VCaP (cell line): Measurements from ENCODE around the gene SPATA12.

ENCODE experiments used
- H3K27ac ChIP-seq: fragments of 450-650 bp; 2 replicates; pipeline ENCODE4 v1.5.1; 2017
- TF ChIP-seq, protein P1 (sequence below): fragments of 450-650 bp; conservative IDR thresholded peaks from 2 replicates; pipeline ENCODE4 v1.5.1; 2017; ENCODE audit warnings: mild to moderate bottlenecking, moderate library complexity

SPATA12 gene

DNA sequence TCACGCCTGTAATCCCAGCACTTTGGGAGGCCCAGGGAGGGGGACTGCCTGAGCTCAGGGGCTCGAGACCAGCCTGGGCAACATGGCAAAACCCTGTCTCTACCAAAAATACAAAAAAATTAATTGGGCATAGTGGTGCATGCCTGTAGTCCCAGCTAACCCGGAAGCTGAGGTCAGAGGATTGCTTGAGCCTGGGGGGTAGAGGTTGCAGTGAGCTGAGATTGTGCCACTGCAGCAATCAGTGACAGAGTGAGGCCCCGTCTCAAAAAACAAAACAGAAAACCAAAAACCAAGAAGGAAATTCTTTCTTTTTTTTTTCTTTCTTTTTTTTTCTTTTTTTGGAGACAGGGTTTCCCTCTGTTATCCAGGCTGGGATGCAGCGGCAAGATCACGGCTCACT is 3.5 kb downstream of the SPATA12 start:
- TF ChIP-seq, protein P1, sequence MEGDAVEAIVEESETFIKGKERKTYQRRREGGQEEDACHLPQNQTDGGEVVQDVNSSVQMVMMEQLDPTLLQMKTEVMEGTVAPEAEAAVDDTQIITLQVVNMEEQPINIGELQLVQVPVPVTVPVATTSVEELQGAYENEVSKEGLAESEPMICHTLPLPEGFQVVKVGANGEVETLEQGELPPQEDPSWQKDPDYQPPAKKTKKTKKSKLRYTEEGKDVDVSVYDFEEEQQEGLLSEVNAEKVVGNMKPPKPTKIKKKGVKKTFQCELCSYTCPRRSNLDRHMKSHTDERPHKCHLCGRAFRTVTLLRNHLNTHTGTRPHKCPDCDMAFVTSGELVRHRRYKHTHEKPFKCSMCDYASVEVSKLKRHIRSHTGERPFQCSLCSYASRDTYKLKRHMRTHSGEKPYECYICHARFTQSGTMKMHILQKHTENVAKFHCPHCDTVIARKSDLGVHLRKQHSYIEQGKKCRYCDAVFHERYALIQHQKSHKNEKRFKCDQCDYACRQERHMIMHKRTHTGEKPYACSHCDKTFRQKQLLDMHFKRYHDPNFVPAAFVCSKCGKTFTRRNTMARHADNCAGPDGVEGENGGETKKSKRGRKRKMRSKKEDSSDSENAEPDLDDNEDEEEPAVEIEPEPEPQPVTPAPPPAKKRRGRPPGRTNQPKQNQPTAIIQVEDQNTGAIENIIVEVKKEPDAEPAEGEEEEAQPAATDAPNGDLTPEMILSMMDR: no peak

DNA sequence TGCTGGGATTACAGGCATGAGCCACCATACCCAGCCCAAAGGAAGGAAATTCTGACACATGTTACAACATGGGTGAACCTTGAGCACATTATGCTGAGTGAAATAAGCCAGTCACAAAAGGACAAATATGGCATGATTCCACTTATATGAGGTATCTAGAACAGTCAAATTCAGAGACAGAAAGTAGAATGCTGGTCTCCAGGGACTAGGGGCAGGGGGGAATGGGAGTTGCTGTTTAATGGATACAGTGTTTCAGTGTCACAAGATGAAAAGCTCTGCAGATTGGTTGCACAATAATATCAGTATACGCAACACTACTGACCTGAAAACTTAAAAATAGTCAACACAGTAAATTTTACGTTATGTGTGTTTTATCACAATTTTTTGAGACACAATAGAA is 4.1 kb downstream of the SPATA12 start:
- H3K27ac ChIP-seq: no peak overlapping the region

More for the DNA sequence above, 3.5 kb downstream of the SPATA12 start:
- no peak overlapping the region for H3K27ac ChIP-seq

DNA sequence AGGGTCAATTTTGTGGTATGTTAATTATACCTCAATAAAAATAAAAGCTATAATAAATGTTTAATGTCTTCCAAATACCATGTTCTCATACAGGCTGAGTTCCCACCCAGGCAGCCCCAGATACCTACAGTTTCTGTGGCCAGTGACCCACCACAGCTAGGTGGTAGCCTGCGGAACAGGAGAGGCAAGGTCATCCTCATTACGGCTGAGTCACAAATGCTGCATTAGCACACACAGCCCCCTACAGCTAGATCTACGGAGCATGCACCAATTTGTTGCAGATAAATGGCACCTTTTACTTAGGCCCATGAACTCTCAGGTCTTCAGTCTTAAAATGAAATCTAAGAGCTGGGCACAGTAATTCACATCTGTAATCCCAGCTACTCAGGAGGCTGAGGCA is 5.1 kb downstream of the SPATA12 start:
- TF ChIP-seq, protein P1: no peak
- H3K27ac ChIP-seq: no peak overlapping the region

More for the DNA sequence above, 4.1 kb downstream of the SPATA12 start:
- TF ChIP-seq, protein P1: no peak

DNA sequence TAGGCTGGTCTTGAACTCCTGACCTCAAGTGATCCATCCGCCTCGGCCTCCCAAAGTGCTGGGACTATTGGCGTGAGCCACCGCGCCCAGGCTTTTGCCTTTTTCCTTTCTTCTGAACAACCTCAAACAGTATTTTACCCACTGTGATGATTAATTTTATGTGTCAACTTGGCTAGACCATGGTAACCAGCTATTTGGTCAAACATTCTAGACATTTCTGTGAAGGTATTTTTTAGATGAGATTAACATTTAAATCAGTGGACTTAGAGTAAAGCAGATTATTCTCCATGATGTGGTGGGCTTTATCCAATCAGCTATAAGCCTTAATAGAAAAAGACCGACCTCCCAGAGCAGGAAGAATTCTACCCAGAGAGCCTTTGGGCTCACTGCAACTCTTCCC is 6.0 kb downstream of the SPATA12 start:
- TF ChIP-seq, protein P1: no peak
- H3K27ac ChIP-seq: no peak overlapping the region

DNA sequence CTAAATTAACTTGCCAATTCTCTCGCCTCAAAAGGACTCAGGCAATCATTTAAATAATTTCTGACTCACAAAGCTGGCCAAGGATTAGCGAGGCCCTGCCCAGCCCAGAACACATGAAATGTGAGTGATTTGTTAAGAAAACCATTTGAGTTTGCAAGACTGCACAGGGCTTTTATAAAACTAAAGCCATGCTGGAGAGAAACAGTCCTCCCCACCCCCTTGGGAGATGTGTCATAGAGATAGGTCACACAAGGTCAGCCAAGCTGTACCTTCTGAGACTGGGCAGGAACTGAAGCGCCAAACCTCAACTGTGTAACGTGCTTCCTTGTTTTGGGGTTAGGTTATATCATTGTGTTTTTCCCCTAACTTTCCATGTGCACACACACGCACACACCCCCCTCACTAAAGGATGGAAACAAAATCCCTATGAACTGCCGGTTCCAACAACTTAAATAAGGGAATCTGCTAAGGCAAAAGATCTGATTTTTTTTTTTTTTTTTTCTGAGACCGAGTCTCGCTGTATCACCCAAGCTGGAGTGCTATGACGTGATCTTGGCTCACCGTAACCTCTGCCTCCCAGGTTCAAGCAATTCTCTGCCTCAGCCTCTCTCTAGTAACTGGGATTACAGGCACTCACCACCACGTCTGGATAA is 8.1 kb downstream of the SPATA12 start:
- no peak overlapping the region for H3K27ac ChIP-seq
- TF ChIP-seq, protein P1: no peak

DNA sequence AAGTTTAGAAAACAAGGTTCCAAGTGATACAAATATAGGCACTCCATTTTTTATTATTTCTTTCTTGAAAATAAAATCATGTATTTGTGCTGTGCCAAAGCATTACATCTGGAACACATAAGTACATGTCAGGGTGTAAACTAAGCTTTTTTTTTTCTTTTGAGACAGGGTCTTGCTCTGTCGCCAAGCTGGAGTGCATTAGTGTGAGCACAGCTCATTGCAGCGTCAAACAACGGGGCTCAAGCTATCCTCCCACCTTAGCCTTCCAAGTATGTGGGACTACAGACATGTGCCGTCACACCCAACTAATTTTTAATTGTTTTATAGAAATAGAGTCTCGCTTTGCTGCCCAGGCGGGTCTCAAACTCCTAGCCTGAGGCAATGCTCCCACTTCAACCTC is 9.0 kb downstream of the SPATA12 start:
- no peak overlapping the region for H3K27ac ChIP-seq
- TF ChIP-seq, protein P1: no peak

DNA sequence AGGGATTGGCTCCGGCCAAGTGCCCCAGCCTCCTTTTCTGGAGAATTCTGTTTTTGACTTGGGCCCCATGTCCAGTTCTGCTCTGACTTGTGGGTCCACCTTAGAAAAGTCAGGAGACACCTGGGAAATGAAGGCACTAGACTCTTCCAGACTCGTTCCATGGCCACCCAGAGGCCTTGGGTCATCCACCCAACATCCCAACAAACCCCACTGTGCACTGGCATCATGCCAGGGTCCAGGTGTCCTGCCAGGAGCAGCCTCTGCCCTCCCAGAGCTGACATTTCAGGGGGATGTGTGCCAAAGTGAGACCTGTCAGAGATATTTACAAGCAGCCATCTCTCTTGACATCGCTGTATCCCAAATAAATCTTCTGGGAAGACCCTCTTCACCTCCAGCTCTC is 13.2 kb downstream of the SPATA12 start:
- TF ChIP-seq, protein P1: no peak
- H3K27ac ChIP-seq: no peak overlapping the region
